H1 (cell line): Measurements from ENCODE around the gene GATD1.

Source experiments
- BRCA1 ChIP-seq: IDR thresholded peaks from 2 replicates; pipeline ENCODE4 v1.6.1; 2012; ENCODE audit warnings: low read depth, low read length, improper control_type of control experiment
- JUND ChIP-seq: IDR thresholded peaks from 2 replicates; pipeline ENCODE4 v1.6.1; 2011; ENCODE audit warnings: mild to moderate bottlenecking, improper control_type of control experiment, low read length
- KDM1A ChIP-seq: fragments of 200-600, 300-600 bp; sonication (generic); IDR thresholded peaks from 2 replicates; pipeline ENCODE4 v1.7.1; 2016; ENCODE audit warnings: mild to moderate bottlenecking, low read length, borderline replicate concordance
- POLR2A ChIP-seq, 2 experiments: IDR thresholded peaks; 1 replicate in 1 of 2; 2 replicates in 1 of 2; pipeline ENCODE4 v1.6.1; 2011; ENCODE audit warnings: low read depth in 2 of 2, low read length in 2 of 2, mild to moderate bottlenecking in 2 of 2; ENCODE audit errors: control extremely low read depth in 1 of 2
- RAD21 ChIP-seq, 2 experiments: IDR thresholded peaks in 1 of 2; conservative IDR thresholded peaks in 1 of 2; 2 replicates each; pipeline ENCODE4 v1.6.1; 2011; ENCODE audit warnings: low read depth in 2 of 2, low read length in 2 of 2, improper control_type of control experiment in 1 of 2, inconsistent platforms in 1 of 2, mild to moderate bottlenecking in 1 of 2, moderate library complexity in 1 of 2
- TF ChIP-seq, protein P1 (sequence below), 3 experiments: IDR thresholded peaks; 1 replicate in 2 of 3; 2 replicates in 1 of 3; pipeline versions ENCODE4 v1.5.1 to v1.6.1; 2011; ENCODE audit warnings: low read length in 3 of 3, mild to moderate bottlenecking in 3 of 3, inconsistent platforms in 2 of 3, low read depth in 1 of 3, moderate library complexity in 1 of 3; ENCODE audit not compliant: insufficient read depth in 1 of 3; ENCODE audit errors: control extremely low read depth in 1 of 3
- TF ChIP-seq, protein P2 (sequence below): fragments of 300-600 bp; sonication (generic); IDR thresholded peaks from 2 replicates; pipeline ENCODE4 v1.7.1; 2012; ENCODE audit warnings: low read length, moderate library complexity, mild to moderate bottlenecking, inconsistent platforms; ENCODE audit not compliant: insufficient replicate concordance

DNA sequence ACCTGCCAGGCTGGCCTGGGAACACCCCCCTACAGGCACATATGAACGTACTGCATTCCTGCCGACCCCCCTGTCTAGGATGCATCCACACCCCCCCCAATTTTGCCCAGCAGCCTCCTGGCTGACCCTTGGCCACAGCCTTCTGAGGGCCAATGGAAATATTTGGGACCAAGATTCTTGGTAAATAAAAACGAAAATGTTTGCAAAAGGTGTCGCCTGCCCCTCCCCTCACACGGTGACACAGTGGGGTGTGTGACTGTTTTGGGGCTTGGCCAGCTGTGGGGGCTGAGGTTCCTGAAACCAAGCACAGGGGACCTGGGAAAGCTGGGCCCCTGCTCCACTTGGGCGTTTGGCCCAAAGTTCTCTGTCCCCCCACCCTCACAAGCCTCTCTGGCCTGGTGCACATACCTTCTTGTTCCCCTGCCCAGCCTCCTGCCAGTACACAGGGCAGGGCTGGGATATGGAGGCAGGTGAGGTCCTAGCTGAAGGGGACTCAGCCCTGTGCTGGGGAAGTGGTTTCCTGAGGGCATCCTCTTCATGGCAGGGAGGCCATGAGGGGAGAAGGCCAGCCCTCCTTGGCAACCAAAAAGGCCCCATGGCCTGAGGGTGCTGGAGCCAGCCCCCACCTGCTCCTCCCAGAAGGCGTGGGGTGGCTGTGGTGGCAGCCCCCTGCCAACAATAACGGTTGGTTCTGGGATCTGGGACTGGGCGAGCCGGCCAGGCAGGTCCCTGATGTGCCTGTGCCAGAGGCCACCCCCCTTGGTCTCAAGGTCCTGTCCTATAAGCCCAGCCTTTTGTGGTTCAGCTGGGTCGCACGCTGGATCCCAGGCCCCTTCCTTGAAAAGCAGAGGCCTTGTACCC lies 48.3 kb upstream of the GATD1 start:
- TF ChIP-seq RAD21 (IDR thresholded peaks at IDR 0.05 in 1 of 2, conservative IDR thresholded peaks at IDR 0.05 in 1 of 2; ENCODE audit: low read depth in 2 of 2, low read length in 2 of 2), result no peak
- TF ChIP-seq, protein P1, sequence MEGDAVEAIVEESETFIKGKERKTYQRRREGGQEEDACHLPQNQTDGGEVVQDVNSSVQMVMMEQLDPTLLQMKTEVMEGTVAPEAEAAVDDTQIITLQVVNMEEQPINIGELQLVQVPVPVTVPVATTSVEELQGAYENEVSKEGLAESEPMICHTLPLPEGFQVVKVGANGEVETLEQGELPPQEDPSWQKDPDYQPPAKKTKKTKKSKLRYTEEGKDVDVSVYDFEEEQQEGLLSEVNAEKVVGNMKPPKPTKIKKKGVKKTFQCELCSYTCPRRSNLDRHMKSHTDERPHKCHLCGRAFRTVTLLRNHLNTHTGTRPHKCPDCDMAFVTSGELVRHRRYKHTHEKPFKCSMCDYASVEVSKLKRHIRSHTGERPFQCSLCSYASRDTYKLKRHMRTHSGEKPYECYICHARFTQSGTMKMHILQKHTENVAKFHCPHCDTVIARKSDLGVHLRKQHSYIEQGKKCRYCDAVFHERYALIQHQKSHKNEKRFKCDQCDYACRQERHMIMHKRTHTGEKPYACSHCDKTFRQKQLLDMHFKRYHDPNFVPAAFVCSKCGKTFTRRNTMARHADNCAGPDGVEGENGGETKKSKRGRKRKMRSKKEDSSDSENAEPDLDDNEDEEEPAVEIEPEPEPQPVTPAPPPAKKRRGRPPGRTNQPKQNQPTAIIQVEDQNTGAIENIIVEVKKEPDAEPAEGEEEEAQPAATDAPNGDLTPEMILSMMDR (IDR thresholded peaks at IDR 0.05; ENCODE audit: control extremely low read depth in 1 of 3, insufficient read depth in 1 of 3, low read depth in 1 of 3, low read length in 3 of 3), result no peak
- no peak for TF ChIP-seq JUND
- no peak for TF ChIP-seq BRCA1
- TF ChIP-seq, protein P2, sequence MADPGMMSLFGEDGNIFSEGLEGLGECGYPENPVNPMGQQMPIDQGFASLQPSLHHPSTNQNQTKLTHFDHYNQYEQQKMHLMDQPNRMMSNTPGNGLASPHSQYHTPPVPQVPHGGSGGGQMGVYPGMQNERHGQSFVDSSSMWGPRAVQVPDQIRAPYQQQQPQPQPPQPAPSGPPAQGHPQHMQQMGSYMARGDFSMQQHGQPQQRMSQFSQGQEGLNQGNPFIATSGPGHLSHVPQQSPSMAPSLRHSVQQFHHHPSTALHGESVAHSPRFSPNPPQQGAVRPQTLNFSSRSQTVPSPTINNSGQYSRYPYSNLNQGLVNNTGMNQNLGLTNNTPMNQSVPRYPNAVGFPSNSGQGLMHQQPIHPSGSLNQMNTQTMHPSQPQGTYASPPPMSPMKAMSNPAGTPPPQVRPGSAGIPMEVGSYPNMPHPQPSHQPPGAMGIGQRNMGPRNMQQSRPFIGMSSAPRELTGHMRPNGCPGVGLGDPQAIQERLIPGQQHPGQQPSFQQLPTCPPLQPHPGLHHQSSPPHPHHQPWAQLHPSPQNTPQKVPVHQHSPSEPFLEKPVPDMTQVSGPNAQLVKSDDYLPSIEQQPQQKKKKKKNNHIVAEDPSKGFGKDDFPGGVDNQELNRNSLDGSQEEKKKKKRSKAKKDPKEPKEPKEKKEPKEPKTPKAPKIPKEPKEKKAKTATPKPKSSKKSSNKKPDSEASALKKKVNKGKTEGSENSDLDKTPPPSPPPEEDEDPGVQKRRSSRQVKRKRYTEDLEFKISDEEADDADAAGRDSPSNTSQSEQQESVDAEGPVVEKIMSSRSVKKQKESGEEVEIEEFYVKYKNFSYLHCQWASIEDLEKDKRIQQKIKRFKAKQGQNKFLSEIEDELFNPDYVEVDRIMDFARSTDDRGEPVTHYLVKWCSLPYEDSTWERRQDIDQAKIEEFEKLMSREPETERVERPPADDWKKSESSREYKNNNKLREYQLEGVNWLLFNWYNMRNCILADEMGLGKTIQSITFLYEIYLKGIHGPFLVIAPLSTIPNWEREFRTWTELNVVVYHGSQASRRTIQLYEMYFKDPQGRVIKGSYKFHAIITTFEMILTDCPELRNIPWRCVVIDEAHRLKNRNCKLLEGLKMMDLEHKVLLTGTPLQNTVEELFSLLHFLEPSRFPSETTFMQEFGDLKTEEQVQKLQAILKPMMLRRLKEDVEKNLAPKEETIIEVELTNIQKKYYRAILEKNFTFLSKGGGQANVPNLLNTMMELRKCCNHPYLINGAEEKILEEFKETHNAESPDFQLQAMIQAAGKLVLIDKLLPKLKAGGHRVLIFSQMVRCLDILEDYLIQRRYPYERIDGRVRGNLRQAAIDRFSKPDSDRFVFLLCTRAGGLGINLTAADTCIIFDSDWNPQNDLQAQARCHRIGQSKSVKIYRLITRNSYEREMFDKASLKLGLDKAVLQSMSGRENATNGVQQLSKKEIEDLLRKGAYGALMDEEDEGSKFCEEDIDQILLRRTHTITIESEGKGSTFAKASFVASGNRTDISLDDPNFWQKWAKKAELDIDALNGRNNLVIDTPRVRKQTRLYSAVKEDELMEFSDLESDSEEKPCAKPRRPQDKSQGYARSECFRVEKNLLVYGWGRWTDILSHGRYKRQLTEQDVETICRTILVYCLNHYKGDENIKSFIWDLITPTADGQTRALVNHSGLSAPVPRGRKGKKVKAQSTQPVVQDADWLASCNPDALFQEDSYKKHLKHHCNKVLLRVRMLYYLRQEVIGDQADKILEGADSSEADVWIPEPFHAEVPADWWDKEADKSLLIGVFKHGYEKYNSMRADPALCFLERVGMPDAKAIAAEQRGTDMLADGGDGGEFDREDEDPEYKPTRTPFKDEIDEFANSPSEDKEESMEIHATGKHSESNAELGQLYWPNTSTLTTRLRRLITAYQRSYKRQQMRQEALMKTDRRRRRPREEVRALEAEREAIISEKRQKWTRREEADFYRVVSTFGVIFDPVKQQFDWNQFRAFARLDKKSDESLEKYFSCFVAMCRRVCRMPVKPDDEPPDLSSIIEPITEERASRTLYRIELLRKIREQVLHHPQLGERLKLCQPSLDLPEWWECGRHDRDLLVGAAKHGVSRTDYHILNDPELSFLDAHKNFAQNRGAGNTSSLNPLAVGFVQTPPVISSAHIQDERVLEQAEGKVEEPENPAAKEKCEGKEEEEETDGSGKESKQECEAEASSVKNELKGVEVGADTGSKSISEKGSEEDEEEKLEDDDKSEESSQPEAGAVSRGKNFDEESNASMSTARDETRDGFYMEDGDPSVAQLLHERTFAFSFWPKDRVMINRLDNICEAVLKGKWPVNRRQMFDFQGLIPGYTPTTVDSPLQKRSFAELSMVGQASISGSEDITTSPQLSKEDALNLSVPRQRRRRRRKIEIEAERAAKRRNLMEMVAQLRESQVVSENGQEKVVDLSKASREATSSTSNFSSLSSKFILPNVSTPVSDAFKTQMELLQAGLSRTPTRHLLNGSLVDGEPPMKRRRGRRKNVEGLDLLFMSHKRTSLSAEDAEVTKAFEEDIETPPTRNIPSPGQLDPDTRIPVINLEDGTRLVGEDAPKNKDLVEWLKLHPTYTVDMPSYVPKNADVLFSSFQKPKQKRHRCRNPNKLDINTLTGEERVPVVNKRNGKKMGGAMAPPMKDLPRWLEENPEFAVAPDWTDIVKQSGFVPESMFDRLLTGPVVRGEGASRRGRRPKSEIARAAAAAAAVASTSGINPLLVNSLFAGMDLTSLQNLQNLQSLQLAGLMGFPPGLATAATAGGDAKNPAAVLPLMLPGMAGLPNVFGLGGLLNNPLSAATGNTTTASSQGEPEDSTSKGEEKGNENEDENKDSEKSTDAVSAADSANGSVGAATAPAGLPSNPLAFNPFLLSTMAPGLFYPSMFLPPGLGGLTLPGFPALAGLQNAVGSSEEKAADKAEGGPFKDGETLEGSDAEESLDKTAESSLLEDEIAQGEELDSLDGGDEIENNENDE, result no peak
- no peak for TF ChIP-seq POLR2A (IDR thresholded peaks at IDR 0.05; ENCODE audit: control extremely low read depth in 1 of 2, low read depth in 2 of 2, low read length in 2 of 2)
- TF ChIP-seq KDM1A, result no peak
